ENCODE results near the gene TBX15.

DNA sequence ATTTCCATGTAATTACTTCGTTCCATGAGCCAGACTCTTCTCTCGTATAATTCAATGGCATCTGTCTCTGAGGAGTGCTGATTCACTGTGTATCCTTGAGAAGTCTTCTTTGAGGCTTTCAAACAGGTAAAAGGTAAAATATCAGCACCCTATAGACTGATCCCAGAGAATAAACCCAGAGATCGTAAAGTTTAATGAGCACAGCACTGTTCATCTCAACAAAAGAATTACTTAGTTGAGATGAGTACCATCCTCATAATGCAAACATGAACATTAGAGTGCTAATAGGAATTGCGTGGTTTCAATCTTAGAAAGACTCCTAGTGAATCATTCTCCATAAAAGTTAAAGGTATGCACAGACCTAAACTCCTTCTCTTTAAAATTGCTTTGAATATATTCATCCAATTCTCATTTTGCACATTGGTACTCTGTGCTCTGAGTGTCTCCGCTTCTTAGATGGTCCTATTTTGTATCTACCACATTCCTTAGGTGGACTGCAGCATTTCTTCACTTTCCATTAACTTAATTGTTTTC is 97.2 kb downstream of the TBX15 start:
- TF ChIP-seq CTCF (IDR thresholded peaks at IDR 0.05; ENCODE audit: borderline replicate concordance, extremely low read depth, low read length, poor library complexity, severe bottlenecking) (no peak), EZH2 (IDR thresholded peaks at IDR 0.05; ENCODE audit: borderline replicate concordance, low read depth, low read length, severe bottlenecking) (no peak)

Data from DND-41 (cell line).